ENCODE results near the gene AGAP1.

AGAP1 gene

GRCh38 chr2:235493775-235494715 lies at the start of gene AGAP1:
Gene AGAP1, plus strand, starts transcription at chr2:235494043.
- DNase-seq = peak; percentile 91

- no peak for DNase-seq
These were observed 49.7 kb upstream of the AGAP1 start for GRCh38 chr2:235444101-235444597.

- DNase-seq = no peak
These were observed 48.7 kb upstream of the AGAP1 start for GRCh38 chr2:235445116-235445515.

- DNase-seq = no peak
These were observed 47.8 kb upstream of the AGAP1 start for GRCh38 chr2:235446082-235446481.

GRCh38 chr2:235447210-235447609 lies 46.6 kb upstream of the AGAP1 start:
- DNase-seq = no peak

- DNase-seq = no peak
These were observed 44.3 kb upstream of the AGAP1 start for GRCh38 chr2:235449568-235449967.

GRCh38 chr2:235453605-235454151 lies 40.2 kb upstream of the AGAP1 start:
- DNase-seq = no peak

- DNase-seq = no peak
These were observed 35.0 kb upstream of the AGAP1 start for GRCh38 chr2:235458839-235459273.

GRCh38 chr2:235460548-235461047 lies 33.2 kb upstream of the AGAP1 start:
- no peak for DNase-seq

- DNase-seq = no peak
These were observed 32.0 kb upstream of the AGAP1 start for GRCh38 chr2:235461763-235462414.

- DNase-seq = no peak
These were observed 31.4 kb upstream of the AGAP1 start for GRCh38 chr2:235462415-235462790.

GRCh38 chr2:235463893-235464292 lies 29.9 kb upstream of the AGAP1 start:
- no peak for DNase-seq

GRCh38 chr2:235467588-235467987 lies 26.3 kb upstream of the AGAP1 start:
- no peak for DNase-seq

- peak; percentile 44 for DNase-seq
These were observed 24.7 kb upstream of the AGAP1 start for GRCh38 chr2:235468978-235469655.

GRCh38 chr2:235471186-235471747 lies 22.6 kb upstream of the AGAP1 start:
- no peak for DNase-seq

GRCh38 chr2:235472443-235472842 lies 21.4 kb upstream of the AGAP1 start:
- DNase-seq = no peak

- DNase-seq = no peak
These were observed 15.2 kb upstream of the AGAP1 start for GRCh38 chr2:235478609-235479008.

- no peak for DNase-seq
These were observed 14.2 kb upstream of the AGAP1 start for GRCh38 chr2:235479604-235480003.

- no peak for DNase-seq
These were observed 13.2 kb upstream of the AGAP1 start for GRCh38 chr2:235480614-235481013.

- DNase-seq = no peak
These were observed 10.5 kb upstream of the AGAP1 start for GRCh38 chr2:235483313-235483712.

- no peak for DNase-seq
These were observed 8.5 kb upstream of the AGAP1 start for GRCh38 chr2:235485362-235485761.

GRCh38 chr2:235486729-235487128 lies 7.1 kb upstream of the AGAP1 start:
- no peak for DNase-seq
